Colonic mucosa (tissue), 4 donors: ENCODE results near the gene ENG. TPM values are rescaled to one million over a fixed set of nuclear protein-coding genes. Genes with fewer than 3 reads are reported as not detected.

Source experiments
- DNase-seq: peaks from one replicate; pipeline ENCODE4 v3.0.0-alpha.2; 2020
- H3K27ac ChIP-seq: fragments of 200-600 bp; one replicate; pipeline ENCODE4 v1.8.0; 2021
- H3K27me3 ChIP-seq: fragments of 200-600 bp; one replicate; pipeline ENCODE4 v1.8.0; 2021
- H3K36me3 ChIP-seq: fragments of 200-600 bp; one replicate; pipeline ENCODE4 v1.8.0; 2021
- H3K4me1 ChIP-seq: fragments of 200-600 bp; one replicate; pipeline ENCODE4 v1.8.0; 2021; ENCODE audit warnings: mild to moderate bottlenecking
- H3K4me3 ChIP-seq: fragments of 200-600 bp; one replicate; pipeline ENCODE4 v1.8.0; 2021
- H3K9ac ChIP-seq, 2 donors: one replicate each; pipeline ENCODE4 v1.7.0; 2013; ENCODE audit warnings: control low read depth in 2 of 2, low read depth in 2 of 2, low read length in 2 of 2
- H3K9me3 ChIP-seq: fragments of 200-600 bp; one replicate; pipeline ENCODE4 v1.8.0; 2021
- intact Hi-C: fragments of 100-400 bp; cut with DNase I; formaldehyde crosslinking; loops from one replicate; pipeline ENCODE4 v1.14.1; 2022
- total RNA-seq, 2 donors: library from RNA; stranded (reverse); fragmentation: NEBNext Ultra II Directional in 1 of 2; extraction: Animal tissue kit (Norgen Biotek cat#: 25700) in 1 of 2; gene quantifications; one replicate each; pipeline ENCODE4 v1.2.1, GENCODE V29; 2021
- TF ChIP-seq, protein P1 (sequence below): fragments of 200-600 bp; IDR thresholded peaks from one replicate; pipeline ENCODE4 v1.8.0; 2022; ENCODE audit warnings: antibody characterized with exemption, mild to moderate bottlenecking
- donor health status: healthy.
- donor health status: DM: no; HTN: no; CAD: no.
- donor health status: DM: no; HTN: no; CAD: no.

ENG gene
- total RNA-seq, 2 donors from 2014 or later = 15.4 to 34.5 TPM

DNA sequence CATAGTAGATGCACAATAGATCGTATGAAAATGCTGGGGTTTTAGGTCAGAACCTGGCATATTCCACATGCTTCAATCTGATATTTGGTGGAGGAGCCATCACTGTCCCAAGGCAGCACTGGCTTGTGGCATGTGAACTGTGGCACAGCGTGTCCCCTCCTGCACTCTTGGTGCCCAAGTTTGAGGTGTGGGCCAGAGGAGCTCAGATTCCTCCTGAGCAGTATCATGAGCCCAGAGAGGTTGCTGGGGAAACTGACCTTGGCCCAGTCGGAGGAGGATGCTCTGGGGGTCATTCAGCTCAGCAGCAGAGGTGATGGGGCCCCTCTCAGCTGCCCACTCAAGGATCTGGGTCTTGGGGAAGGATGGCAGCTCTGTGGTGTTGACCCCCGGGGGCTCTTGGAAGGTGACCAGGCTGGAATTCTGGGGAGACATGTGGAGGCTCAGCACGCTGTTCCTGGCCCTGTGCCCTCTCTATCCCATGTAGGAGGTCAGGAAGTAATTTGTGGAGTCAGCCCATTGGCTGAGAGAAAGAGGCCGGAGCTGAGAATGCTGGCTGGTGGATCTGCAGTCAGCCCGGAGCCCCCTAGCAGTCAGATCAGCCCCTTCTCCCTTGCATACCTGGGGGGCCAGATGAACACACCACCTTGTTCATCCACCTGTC lies 28.1 kb downstream of the ENG start:
- Histone ChIP-seq H3K4me1 (no peaks in the 10 kb centered on the region), H3K27ac (no peak overlapping the region), H3K9me3 (no peaks in the 10 kb centered on the region), H3K9ac (no peak overlapping the region), H3K4me3 (no peak overlapping the region), H3K27me3 (no peaks in the 10 kb centered on the region), H3K36me3 (no peaks in the 10 kb centered on the region)
- TF ChIP-seq, protein P1, sequence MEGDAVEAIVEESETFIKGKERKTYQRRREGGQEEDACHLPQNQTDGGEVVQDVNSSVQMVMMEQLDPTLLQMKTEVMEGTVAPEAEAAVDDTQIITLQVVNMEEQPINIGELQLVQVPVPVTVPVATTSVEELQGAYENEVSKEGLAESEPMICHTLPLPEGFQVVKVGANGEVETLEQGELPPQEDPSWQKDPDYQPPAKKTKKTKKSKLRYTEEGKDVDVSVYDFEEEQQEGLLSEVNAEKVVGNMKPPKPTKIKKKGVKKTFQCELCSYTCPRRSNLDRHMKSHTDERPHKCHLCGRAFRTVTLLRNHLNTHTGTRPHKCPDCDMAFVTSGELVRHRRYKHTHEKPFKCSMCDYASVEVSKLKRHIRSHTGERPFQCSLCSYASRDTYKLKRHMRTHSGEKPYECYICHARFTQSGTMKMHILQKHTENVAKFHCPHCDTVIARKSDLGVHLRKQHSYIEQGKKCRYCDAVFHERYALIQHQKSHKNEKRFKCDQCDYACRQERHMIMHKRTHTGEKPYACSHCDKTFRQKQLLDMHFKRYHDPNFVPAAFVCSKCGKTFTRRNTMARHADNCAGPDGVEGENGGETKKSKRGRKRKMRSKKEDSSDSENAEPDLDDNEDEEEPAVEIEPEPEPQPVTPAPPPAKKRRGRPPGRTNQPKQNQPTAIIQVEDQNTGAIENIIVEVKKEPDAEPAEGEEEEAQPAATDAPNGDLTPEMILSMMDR = no peak
- no peak for DNase-seq
- intact Hi-C loops = no loop called here

DNA sequence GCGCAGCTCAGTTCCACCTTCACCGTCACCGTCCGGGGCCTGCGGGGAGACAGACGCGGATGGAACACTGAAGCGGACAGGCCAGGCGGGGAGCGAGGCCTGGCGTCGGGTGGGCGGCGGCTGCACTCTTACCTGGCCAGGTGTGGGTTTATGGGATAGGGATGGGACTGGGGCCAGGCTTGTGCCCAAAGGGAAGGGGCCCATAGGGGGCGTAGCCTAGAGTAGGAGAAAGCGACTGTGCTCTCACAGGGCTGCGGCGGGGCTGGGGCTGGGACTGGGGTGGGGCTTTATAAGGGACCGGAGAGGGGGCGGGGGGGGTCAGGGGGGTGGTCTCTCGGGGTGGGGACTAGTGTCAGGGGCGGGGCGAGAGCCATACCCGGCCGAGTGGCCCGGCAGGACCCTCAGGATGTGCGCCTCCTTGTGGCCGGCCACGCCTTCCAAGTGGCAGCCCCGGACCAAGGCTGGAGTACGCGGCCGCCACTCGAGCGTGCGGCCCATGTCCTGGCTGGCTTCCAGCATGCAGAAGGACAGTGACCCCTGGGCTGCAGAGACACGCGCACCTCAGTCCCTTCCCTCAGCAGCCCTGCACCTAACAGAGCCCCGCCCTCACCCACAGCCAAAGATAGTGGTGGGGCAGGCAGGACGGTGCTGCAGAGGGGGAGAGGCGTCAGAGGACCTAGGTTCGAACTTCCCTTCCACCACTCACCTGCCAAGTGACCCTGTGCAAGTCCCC lies 29.0 kb downstream of the ENG start:
- Histone ChIP-seq H3K4me1 (no peaks in the 10 kb centered on the region), H3K27ac (no peak overlapping the region)
- TF ChIP-seq, protein P1 = peak; percentile 27

DNA sequence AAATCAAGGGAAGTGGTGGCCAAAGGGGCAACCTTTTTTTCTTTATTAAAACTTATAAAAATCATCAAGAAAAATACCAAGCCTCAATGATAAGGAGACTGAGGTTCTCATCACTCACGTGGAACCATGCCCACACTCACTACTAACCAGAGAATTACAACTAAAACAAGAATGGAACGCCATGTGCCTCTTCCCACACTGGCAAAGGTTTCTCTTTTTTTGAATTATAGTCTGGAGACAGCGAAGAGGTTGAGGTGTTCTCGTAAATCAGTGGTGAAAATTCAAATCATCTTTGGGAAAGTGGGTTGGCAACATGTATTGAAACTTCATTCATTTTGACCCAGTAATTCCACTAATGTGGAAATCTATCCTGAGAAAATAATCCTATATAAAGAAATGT lies 32.4 kb downstream of the ENG start:
- no peak for DNase-seq
- intact Hi-C loops = no loop called here
- Histone ChIP-seq H3K36me3 (no peaks in the 10 kb centered on the region), H3K4me3 (no peak overlapping the region), H3K9me3 (no peaks in the 10 kb centered on the region), H3K9ac (no peak overlapping the region), H3K27me3 (no peaks in the 10 kb centered on the region), H3K27ac (no peak overlapping the region), H3K4me1 (no peaks in the 10 kb centered on the region)
- TF ChIP-seq, protein P1 = no peak

More for the DNA sequence above, 29.0 kb downstream of the ENG start:
- Histone ChIP-seq H3K4me3 (no peak overlapping the region), H3K36me3 (no peaks in the 10 kb centered on the region), H3K9ac (no peak overlapping the region), H3K9me3 (no peaks in the 10 kb centered on the region), H3K27me3 (no peaks in the 10 kb centered on the region)
- peak; percentile 61 for DNase-seq
- intact Hi-C loops = no loop called here

DNA sequence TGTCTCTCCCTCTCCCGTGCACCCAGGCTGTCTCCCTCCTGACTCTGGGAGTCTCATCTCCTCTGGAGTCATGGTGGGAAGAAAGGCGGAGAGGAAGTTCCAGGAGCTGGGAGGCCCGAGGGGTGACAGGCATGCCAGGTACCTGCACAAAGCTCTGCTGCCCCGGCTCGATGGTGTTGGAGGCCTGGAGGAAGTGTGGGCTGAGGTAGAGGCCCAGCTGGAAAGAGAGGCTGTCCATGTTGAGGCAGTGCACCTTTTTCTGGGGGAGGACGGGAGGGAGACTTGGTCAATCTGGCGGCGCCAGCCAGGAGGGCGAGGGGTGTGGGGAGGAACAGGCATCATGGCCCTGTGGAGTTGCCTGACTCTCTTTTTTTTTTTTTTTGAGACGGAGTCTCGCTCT lies 35.9 kb downstream of the ENG start:
- H3K4me1 ChIP-seq = no peaks in the 10 kb centered on the region
- TF ChIP-seq, protein P1 = no peak

DNA sequence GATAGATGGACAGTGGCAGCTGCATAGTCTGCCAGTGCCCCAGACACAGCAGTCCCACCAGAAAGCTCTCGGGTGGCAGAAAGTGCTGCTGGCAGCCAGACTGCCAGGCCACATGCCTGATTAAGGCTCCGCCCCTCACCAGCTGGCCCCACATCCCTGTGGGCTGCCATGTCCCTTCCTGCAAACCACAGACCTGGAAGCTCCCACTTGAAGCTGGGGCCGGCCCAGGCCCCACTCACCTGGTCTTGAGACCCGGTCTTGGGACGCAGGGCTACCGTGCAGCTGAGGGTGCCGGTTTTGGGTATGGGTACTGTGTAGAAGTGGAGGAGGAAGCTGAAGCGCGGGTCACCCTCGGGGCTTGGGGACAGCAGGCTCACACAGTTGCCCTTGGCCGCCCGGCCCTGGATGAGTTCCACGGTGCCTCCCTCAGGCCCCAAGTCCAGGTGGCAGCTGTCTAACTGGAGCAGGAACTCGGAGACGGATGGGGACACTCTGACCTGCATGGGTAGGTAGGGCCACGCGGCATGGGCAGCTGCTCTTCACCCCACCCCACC lies 36.5 kb downstream of the ENG start:
- Histone ChIP-seq H3K9ac (no peak overlapping the region), H3K27ac (no peak overlapping the region), H3K9me3 (no peaks in the 10 kb centered on the region), H3K36me3 (no peaks in the 10 kb centered on the region), H3K4me3 (no peak overlapping the region), H3K4me1 (no peaks in the 10 kb centered on the region), H3K27me3 (no peaks in the 10 kb centered on the region)
- TF ChIP-seq, protein P1 = no peak
- DNase-seq = no peak
- intact Hi-C loops = no loop called here

More for the DNA sequence above, 35.9 kb downstream of the ENG start:
- Histone ChIP-seq H3K27me3 (no peaks in the 10 kb centered on the region), H3K36me3 (no peaks in the 10 kb centered on the region), H3K9me3 (no peaks in the 10 kb centered on the region), H3K27ac (no peak overlapping the region), H3K9ac (no peak overlapping the region), H3K4me3 (no peak overlapping the region)
- intact Hi-C loops = no loop called here
- DNase-seq = no peak
